Kidney tubule cell (primary cell): ENCODE measurements around the gene ZFP36L1.

Experiments used
- DNase-seq: peaks from one replicate; pipeline ENCODE4 v3.0.0-alpha.2; 2018; ENCODE audit warnings: low spot score

Gene ZFP36L1

DNA sequence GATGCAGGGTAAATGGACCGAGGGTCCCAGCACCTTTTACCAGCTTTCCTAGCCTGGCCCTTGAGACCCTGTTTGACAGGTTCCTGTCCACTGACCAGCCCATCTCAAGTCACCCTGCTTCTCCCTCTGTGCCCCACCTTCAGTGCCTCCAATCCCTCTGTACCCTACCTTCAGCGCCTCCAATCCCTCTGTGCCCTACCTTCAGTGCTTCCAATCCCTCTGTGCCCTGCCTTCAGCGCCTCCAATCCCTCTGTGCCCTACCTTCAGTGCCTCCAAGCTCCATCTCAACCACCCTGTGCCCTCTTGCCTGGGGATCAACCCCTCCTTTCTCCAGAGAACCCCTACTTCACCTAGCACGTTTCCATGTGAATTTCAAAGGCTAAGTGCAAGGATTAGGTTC is 54.3 kb downstream of the ZFP36L1 start:
- no peak for DNase-seq
